Endothelial cell of umbilical vein (primary cell): ENCODE data around the gene LIMK2. TPM values are rescaled to one million over a fixed set of nuclear protein-coding genes. Genes with fewer than 3 reads are reported as not detected.

Experiments used
- BruUV-seq: library from RNA; stranded (reverse); fragments of 400-500 nt; replicated peaks from 2 replicates; lab custom pipeline; 2021; lab: Mats Ljungman, UMichigan
- CTCF ChIA-PET: fragments of 300-600, 350-600 bp; sonication (Branson Sonifier 250); formaldehyde crosslinking; loops from one replicate; lab custom pipeline; 2021; ENCODE audit warnings: antibody characterized with exemption, inconsistent platforms; lab: Charles Lee
- POLR2A ChIA-PET: fragments of 300-600, 350-600 bp; sonication (Branson Sonifier 250); formaldehyde crosslinking; loops from one replicate; lab custom pipeline; 2021; ENCODE audit warnings: antibody characterized with exemption, inconsistent platforms; lab: Charles Lee
- DNase-seq: peaks from one replicate; pipeline ENCODE4 v3.0.0-alpha.2; 2011; ENCODE audit warnings: low read depth, low spot score
- FAIRE-seq: peaks from 2 replicates; lab custom pipeline; 2011; peaks lifted over from hg19 to GRCh38; lab: Jason Lieb, UNC
- H2AFZ ChIP-seq: 2 replicates; pipeline ENCODE4 v1.6.0; 2012; ENCODE audit warnings: low read depth, low read length, control low read depth, inconsistent platforms
- H3K27ac ChIP-seq: 2 replicates; pipeline ENCODE4 v1.5.1; 2011; ENCODE audit warnings: low read depth, mild to moderate bottlenecking, control low read depth, low read length, moderate library complexity; ENCODE audit not compliant: insufficient read depth
- H3K27me3 ChIP-seq, 2 experiments: 2 replicates each; pipeline versions ENCODE4 v1.6.0 to v1.6.1; 2011; ENCODE audit warnings: low read length in 2 of 2, mixed read lengths in 1 of 2; ENCODE audit not compliant: control insufficient read depth in 2 of 2, insufficient read depth in 2 of 2
- H3K36me3 ChIP-seq, 2 experiments: 2 replicates in 1 of 2; 3 replicates in 1 of 2; pipeline ENCODE4 v1.5.1; 2011; ENCODE audit warnings: low read length in 2 of 2, mild to moderate bottlenecking in 1 of 2, moderate library complexity in 1 of 2; ENCODE audit not compliant: control insufficient read depth in 2 of 2, insufficient read depth in 2 of 2; ENCODE audit errors: extremely low read depth in 1 of 2
- H3K4me1 ChIP-seq: 3 replicates; pipeline ENCODE4 v1.5.1; 2011; ENCODE audit warnings: mild to moderate bottlenecking, low read length; ENCODE audit not compliant: control insufficient read depth, insufficient read depth; ENCODE audit errors: extremely low read depth
- H3K4me2 ChIP-seq: 2 replicates; pipeline ENCODE4 v1.6.1; 2011; ENCODE audit warnings: low read length, control low read depth, mixed read lengths; ENCODE audit not compliant: insufficient read depth
- H3K4me3 ChIP-seq, 3 experiments: fragments of 200-600 bp in 1 of 3; sonication (generic), shearing (Covaris generic) in 1 of 3; replicated peaks in 1 of 3; 2 replicates each; pipeline ENCODE4 v1.5.1; 2011 to 2016; ENCODE audit warnings: control low read depth in 3 of 3, low read length in 3 of 3, mild to moderate bottlenecking in 2 of 3, inconsistent platforms in 1 of 3, low read depth in 1 of 3, moderate library complexity in 1 of 3; ENCODE audit not compliant: insufficient read depth in 1 of 3
- H3K79me2 ChIP-seq: 2 replicates; pipeline ENCODE4 v1.6.0; 2012; ENCODE audit warnings: low read length, inconsistent platforms; ENCODE audit not compliant: control insufficient read depth, insufficient read depth
- H3K9ac ChIP-seq: replicated peaks from 2 replicates; pipeline ENCODE3; 2011; ENCODE audit warnings: low read length, control low read depth; ENCODE audit not compliant: insufficient read depth; ENCODE audit errors: extremely low read depth
- H3K9me1 ChIP-seq: replicated peaks from 3 replicates; pipeline ENCODE4 v1.6.0; 2011; ENCODE audit warnings: mild to moderate bottlenecking, low read length; ENCODE audit not compliant: control insufficient read depth, insufficient read depth; ENCODE audit errors: extremely low read depth
- H3K9me3 ChIP-seq: replicated peaks from 2 replicates; pipeline ENCODE4 v1.5.1; 2012; ENCODE audit warnings: low read length, inconsistent platforms; ENCODE audit not compliant: control insufficient read depth, insufficient read depth
- H4K20me1 ChIP-seq: replicated peaks from 2 replicates; pipeline ENCODE3; 2011; ENCODE audit warnings: mild to moderate bottlenecking, low read length; ENCODE audit not compliant: control insufficient read depth, insufficient read depth; ENCODE audit errors: extremely low read depth
- EZH2 ChIP-seq: IDR thresholded peaks from 2 replicates; pipeline ENCODE4 v1.6.1; 2012; ENCODE audit warnings: borderline replicate concordance, low read depth, mild to moderate bottlenecking, moderate library complexity, low read length, inconsistent platforms; ENCODE audit not compliant: severe bottlenecking
- FOS ChIP-seq: IDR thresholded peaks from 2 replicates; pipeline ENCODE4 v1.6.1; 2011; ENCODE audit warnings: mild to moderate bottlenecking, low read length, moderate library complexity, borderline replicate concordance; ENCODE audit not compliant: insufficient read depth
- GATA2 ChIP-seq: IDR thresholded peaks from 2 replicates; pipeline ENCODE4 v1.7.0; 2011; ENCODE audit warnings: low read depth, mild to moderate bottlenecking, moderate library complexity, mixed read lengths, low read length; ENCODE audit not compliant: insufficient read length, insufficient read depth
- JUN ChIP-seq: IDR thresholded peaks from 2 replicates; pipeline ENCODE4 v1.6.1; 2011; ENCODE audit warnings: borderline replicate concordance, low read depth; ENCODE audit not compliant: insufficient read length, insufficient read depth
- MYC ChIP-seq: IDR thresholded peaks from one replicate; pipeline ENCODE4 v1.6.1; 2011; ENCODE audit warnings: mild to moderate bottlenecking, low read depth, low read length
- POLR2A ChIP-seq: IDR thresholded peaks from 2 replicates; pipeline ENCODE4 v1.6.1; 2012; ENCODE audit warnings: low read depth, mild to moderate bottlenecking, control low read depth, low read length
- POLR2AphosphoS5 ChIP-seq: IDR thresholded peaks from 2 replicates; pipeline ENCODE4 v1.6.1; 2012; ENCODE audit warnings: low read depth, mild to moderate bottlenecking, control low read depth, low read length, moderate library complexity; ENCODE audit not compliant: insufficient read depth
- dilution Hi-C: fragments of 300-500 bp; cut with MboI; formaldehyde crosslinking; loops from one replicate; pipeline ENCODE4 v1.15.0; 2019; ENCODE audit warnings: low sequenced_read_pairs; ENCODE audit not compliant: extremely low pct_ligation_motif_present
- intact Hi-C: fragments of 100-400 bp; cut with micrococcal nuclease; formaldehyde crosslinking; loops from one replicate; pipeline ENCODE4 v1.10.0; 2022
- polyA plus RNA-seq, 4 experiments: library from polyadenylated mRNA; depleted of rRNA in 3 of 4; stranded (reverse) in 3 of 4; unstranded in 1 of 4; fragments of >200 nt; gene quantifications; 2 replicates each; pipeline versions ENCODE4 v1.2.1 to v1.2.3, GENCODE V29; 2011 to 2012; ENCODE audit warnings: missing spikeins in 1 of 4
- total RNA-seq: library from RNA; stranded (reverse); gene quantifications from 2 replicates; pipeline ENCODE4 v1.2.3, GENCODE V29; 2021
- TF ChIP-seq, protein P1 (sequence below): IDR thresholded peaks from 2 replicates; pipeline ENCODE4 v1.6.1; 2011; ENCODE audit not compliant: insufficient read depth, insufficient read length
- TF ChIP-seq, protein P2 (sequence below), 2 donors: IDR thresholded peaks; 1 replicate in 1 of 2; 2 replicates in 1 of 2; pipeline ENCODE4 v1.5.1; 2011; ENCODE audit warnings: low read length in 2 of 2, mild to moderate bottlenecking in 2 of 2, moderate library complexity in 2 of 2, control low read depth in 1 of 2, inconsistent platforms in 1 of 2, low read depth in 1 of 2; ENCODE audit not compliant: insufficient read depth in 1 of 2; ENCODE audit errors: extremely low read depth in 1 of 2

LIMK2 gene
- total and polyA plus RNA-seq, 2 donors (not counting 3 experiments of a cell fraction or from before 2014, with no cell fraction given), result 23.2 to 76.7 TPM

DNA sequence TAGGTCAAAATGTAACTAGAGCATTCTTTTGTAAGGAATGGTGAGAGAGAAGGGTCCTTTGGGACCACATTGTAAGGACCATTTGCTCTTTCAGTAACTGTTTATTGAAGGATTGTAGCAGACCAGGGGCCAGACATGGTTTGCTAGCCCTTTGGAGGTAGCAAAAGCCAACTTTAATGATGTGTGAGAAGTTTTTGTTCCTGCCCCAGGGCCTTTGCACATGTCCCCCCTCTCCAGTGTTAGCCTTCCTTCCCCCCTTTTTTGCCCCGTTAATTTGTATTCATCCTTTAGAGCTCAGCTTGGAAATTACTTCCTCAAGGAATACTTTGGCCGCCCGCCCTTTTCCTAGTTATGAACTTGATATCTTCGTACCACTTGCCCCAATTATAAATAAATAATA, 9.0 kb downstream of the LIMK2 start:
- Histone ChIP-seq H3K27me3 (no peaks in the 10 kb centered on the region), H3K4me2 (no peak overlapping the region), H3K4me3 (no peak overlapping the region), H3K36me3 (peaks cover 3 to 10% of the 10 kb centered on the region in 2 experiments), H4K20me1 (no peaks in the 10 kb centered on the region), H3K9ac (no peak overlapping the region), H3K79me2 (peaks cover 90% of the 10 kb centered on the region), H2AFZ (no peak overlapping the region), H3K27ac (no peak overlapping the region), H3K9me1 (no peaks in the 10 kb centered on the region), H3K4me1 (peaks cover 34% of the 10 kb centered on the region), H3K9me3 (no peaks in the 10 kb centered on the region)
- TF ChIP-seq FOS, result no peak
- no peak for TF ChIP-seq POLR2A
- TF ChIP-seq, protein P1, sequence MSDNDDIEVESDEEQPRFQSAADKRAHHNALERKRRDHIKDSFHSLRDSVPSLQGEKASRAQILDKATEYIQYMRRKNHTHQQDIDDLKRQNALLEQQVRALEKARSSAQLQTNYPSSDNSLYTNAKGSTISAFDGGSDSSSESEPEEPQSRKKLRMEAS, result no peak
- TF ChIP-seq GATA2, result no peak
- TF ChIP-seq, protein P2, sequence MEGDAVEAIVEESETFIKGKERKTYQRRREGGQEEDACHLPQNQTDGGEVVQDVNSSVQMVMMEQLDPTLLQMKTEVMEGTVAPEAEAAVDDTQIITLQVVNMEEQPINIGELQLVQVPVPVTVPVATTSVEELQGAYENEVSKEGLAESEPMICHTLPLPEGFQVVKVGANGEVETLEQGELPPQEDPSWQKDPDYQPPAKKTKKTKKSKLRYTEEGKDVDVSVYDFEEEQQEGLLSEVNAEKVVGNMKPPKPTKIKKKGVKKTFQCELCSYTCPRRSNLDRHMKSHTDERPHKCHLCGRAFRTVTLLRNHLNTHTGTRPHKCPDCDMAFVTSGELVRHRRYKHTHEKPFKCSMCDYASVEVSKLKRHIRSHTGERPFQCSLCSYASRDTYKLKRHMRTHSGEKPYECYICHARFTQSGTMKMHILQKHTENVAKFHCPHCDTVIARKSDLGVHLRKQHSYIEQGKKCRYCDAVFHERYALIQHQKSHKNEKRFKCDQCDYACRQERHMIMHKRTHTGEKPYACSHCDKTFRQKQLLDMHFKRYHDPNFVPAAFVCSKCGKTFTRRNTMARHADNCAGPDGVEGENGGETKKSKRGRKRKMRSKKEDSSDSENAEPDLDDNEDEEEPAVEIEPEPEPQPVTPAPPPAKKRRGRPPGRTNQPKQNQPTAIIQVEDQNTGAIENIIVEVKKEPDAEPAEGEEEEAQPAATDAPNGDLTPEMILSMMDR (IDR thresholded peaks at IDR 0.05; ENCODE audit: extremely low read depth in 1 of 2, insufficient read depth in 1 of 2, low read depth in 1 of 2, low read length in 2 of 2), result no peak
- DNase-seq (no peak), FAIRE-seq (no peak)
- no TSS peak for BruUV-seq
- POLR2A ChIA-PET, result no interaction called here
- intact Hi-C loops (no loop called here), dilution Hi-C loops (no loop called here)
- CTCF ChIA-PET, result interaction anchor here (0.7 kb wide), 1 partner anchor 11 kb away, joined by 3 read pairs; no protein-coding TSS in a partner anchor

DNA sequence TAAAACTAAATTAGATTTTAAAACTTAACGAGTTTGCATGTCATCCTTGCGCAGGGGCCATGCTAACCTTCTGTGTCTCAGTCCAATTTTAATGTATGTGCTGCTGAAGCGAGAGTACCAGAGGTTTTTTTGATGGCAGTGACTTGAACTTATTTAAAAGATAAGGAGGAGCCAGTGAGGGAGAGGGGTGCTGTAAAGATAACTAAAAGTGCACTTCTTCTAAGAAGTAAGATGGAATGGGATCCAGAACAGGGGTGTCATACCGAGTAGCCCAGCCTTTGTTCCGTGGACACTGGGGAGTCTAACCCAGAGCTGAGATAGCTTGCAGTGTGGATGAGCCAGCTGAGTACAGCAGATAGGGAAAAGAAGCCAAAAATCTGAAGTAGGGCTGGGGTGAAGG, 10.6 kb downstream of the LIMK2 start:
- DNase-seq (no peak), FAIRE-seq (no peak)
- intact Hi-C loops, result no loop called here
- ChIA-PET POLR2A (no interaction called here), CTCF (interaction anchor here (1.1 to 13.2 kb wide), 2 partner anchors 11 to 115 kb away, joined by 3 to 181 read pairs; partner anchors contain the start of genes LIMK2 and SELENOM)
- Histone ChIP-seq H3K36me3 (peaks cover 3 to 10% of the 10 kb centered on the region in 2 experiments), H3K9ac (no peak overlapping the region), H3K4me1 (peaks cover 18% of the 10 kb centered on the region), H4K20me1 (no peaks in the 10 kb centered on the region), H3K9me1 (no peaks in the 10 kb centered on the region), H2AFZ (no peak overlapping the region), H3K9me3 (no peaks in the 10 kb centered on the region), H3K27me3 (no peaks in the 10 kb centered on the region), H3K27ac (no peak overlapping the region), H3K4me3 (no peak overlapping the region), H3K79me2 (peaks cover 88% of the 10 kb centered on the region), H3K4me2 (no peak overlapping the region)
- no TSS peak for BruUV-seq
- no peak for TF ChIP-seq GATA2
- TF ChIP-seq, protein P1, result no peak
- no peak for TF ChIP-seq JUN
- TF ChIP-seq EZH2, result no peak
- TF ChIP-seq POLR2AphosphoS5, result no peak
- TF ChIP-seq POLR2A, result no peak
- TF ChIP-seq MYC, result no peak
- TF ChIP-seq, protein P2 (IDR thresholded peaks at IDR 0.05; ENCODE audit: extremely low read depth in 1 of 2, insufficient read depth in 1 of 2, low read depth in 1 of 2, low read length in 2 of 2), result no peak
- TF ChIP-seq FOS, result no peak
- dilution Hi-C loops, result no loop called here
